ENCODE measurements around the gene CDH22. TPM values are rescaled to one million over a fixed set of nuclear protein-coding genes. Genes with fewer than 3 reads are reported as not detected.

CDH22 gene
- total RNA-seq, 3 donors from 2014 or later (not counting 1 experiment from before 2014, with no cell fraction given) = not detected

- H3K27me3 ChIP-seq (ENCODE audit: control insufficient read depth, insufficient read depth, low read length) = peaks cover 2% of the 10 kb centered on the region
- H3K4me1 Mint-ChIP-seq = no peaks in the 10 kb centered on the region
- ATAC-seq (no peak), DNase-seq (no peak)
- no peak overlapping the region for H3K27ac Mint-ChIP-seq
- intact Hi-C loops (cut with micrococcal nuclease) = no loop called here
- H3K36me3 ChIP-seq (ENCODE audit: control insufficient read depth, insufficient read depth, low read length) = no peaks in the 10 kb centered on the region
- WGBS (ENCODE audit: insufficient coverage) = 74% methylated on average over 6 of the region's 8 CpGs
- H3K27me3 Mint-ChIP-seq (ENCODE audit: low read depth in 2 of 2) = peaks cover 14 to 15% of the 10 kb centered on the region in 2 donors
- no peaks in the 10 kb centered on the region for H3K36me3 Mint-ChIP-seq
- H3K4me1 ChIP-seq (ENCODE audit: control insufficient read depth, insufficient read depth, low read length) = no peaks in the 10 kb centered on the region
- no peak overlapping the region for H3K4me3 ChIP-seq (ENCODE audit: low read length)
- H3K9me3 ChIP-seq (ENCODE audit: control insufficient read depth, insufficient read depth, low read length) = no peaks in the 10 kb centered on the region
- H3K27ac ChIP-seq (ENCODE audit: low read length) = no peak overlapping the region
- TF ChIP-seq CTCF (IDR thresholded peaks at IDR 0.05) = no peak
- no peak overlapping the region for H3K4me3 Mint-ChIP-seq
- H3K9me3 Mint-ChIP-seq = no peaks in the 10 kb centered on the region
These were observed 25.1 kb upstream of the CDH22 start for GRCh38 chr20:46333161-46333991.

GRCh38 chr20:46332373-46333160 is 24.3 kb upstream of the CDH22 start:
- H3K27me3 Mint-ChIP-seq (ENCODE audit: low read depth in 2 of 2) = peaks cover 14 to 15% of the 10 kb centered on the region in 2 donors
- H3K9me3 Mint-ChIP-seq = no peaks in the 10 kb centered on the region
- DNase-seq (no peak), ATAC-seq (no peak)
- intact Hi-C loops (cut with micrococcal nuclease) = no loop called here
- Histone ChIP-seq H3K9me3 (ENCODE audit: control insufficient read depth, insufficient read depth, low read length) (no peaks in the 10 kb centered on the region), H3K27me3 (ENCODE audit: control insufficient read depth, insufficient read depth, low read length) (peaks cover 2% of the 10 kb centered on the region), H3K27ac (ENCODE audit: low read length) (no peak overlapping the region), H3K4me1 (ENCODE audit: control insufficient read depth, insufficient read depth, low read length) (no peaks in the 10 kb centered on the region), H3K36me3 (ENCODE audit: control insufficient read depth, insufficient read depth, low read length) (no peaks in the 10 kb centered on the region), H3K4me3 (ENCODE audit: low read length) (no peak overlapping the region)
- H3K4me3 Mint-ChIP-seq = no peak overlapping the region
- H3K36me3 Mint-ChIP-seq = no peaks in the 10 kb centered on the region
- H3K4me1 Mint-ChIP-seq = no peaks in the 10 kb centered on the region
- WGBS (ENCODE audit: insufficient coverage) = 85% methylated on average over 12 of the region's 12 CpGs
- TF ChIP-seq CTCF (IDR thresholded peaks at IDR 0.05) = no peak
- H3K27ac Mint-ChIP-seq = no peak overlapping the region

- 81% methylated on average over 11 of the region's 13 CpGs for WGBS (ENCODE audit: insufficient coverage)
- peaks cover 14 to 15% of the 10 kb centered on the region in 2 donors for H3K27me3 Mint-ChIP-seq (ENCODE audit: low read depth in 2 of 2)
These were observed 23.5 kb upstream of the CDH22 start for GRCh38 chr20:46331611-46332361.

More at GRCh38 chr20:46331611-46332361, 23.5 kb upstream of the CDH22 start:
- Histone ChIP-seq H3K4me1 (ENCODE audit: control insufficient read depth, insufficient read depth, low read length) (no peaks in the 10 kb centered on the region), H3K27ac (ENCODE audit: low read length) (no peak overlapping the region), H3K27me3 (ENCODE audit: control insufficient read depth, insufficient read depth, low read length) (peaks cover 2% of the 10 kb centered on the region), H3K36me3 (ENCODE audit: control insufficient read depth, insufficient read depth, low read length) (no peaks in the 10 kb centered on the region), H3K4me3 (ENCODE audit: low read length) (no peak overlapping the region), H3K9me3 (ENCODE audit: control insufficient read depth, insufficient read depth, low read length) (no peaks in the 10 kb centered on the region)
- no peak for TF ChIP-seq CTCF (IDR thresholded peaks at IDR 0.05)
- DNase-seq (no peak), ATAC-seq (no peak)
- Mint-ChIP-seq H3K4me3 (no peak overlapping the region), H3K9me3 (no peaks in the 10 kb centered on the region), H3K36me3 (no peaks in the 10 kb centered on the region), H3K4me1 (no peaks in the 10 kb centered on the region), H3K27ac (no peak overlapping the region)
- intact Hi-C loops (cut with micrococcal nuclease) = no loop called here
